NCI-H774 (cell line): ENCODE data around the gene GTF2A2.

Source experiments
- DNase-seq: peaks from one replicate; lab custom pipeline; 2025; lab: John Stamatoyannopoulos, UW

Gene GTF2A2

GRCh38 chr15:59605994-59606393 lies 51.3 kb downstream of the GTF2A2 start:
- DNase-seq = no peak

GRCh38 chr15:59598461-59598860 lies 58.9 kb downstream of the GTF2A2 start:
- DNase-seq = no peak

GRCh38 chr15:59596640-59597039 lies 60.7 kb downstream of the GTF2A2 start:
- DNase-seq = no peak

GRCh38 chr15:59595434-59595915 lies 61.8 kb downstream of the GTF2A2 start:
- DNase-seq = no peak

- DNase-seq = no peak
These were observed 62.3 kb downstream of the GTF2A2 start for GRCh38 chr15:59594991-59595390.

GRCh38 chr15:59594493-59594942 lies 62.8 kb downstream of the GTF2A2 start:
- DNase-seq = no peak

- no peak for DNase-seq
These were observed 66.0 kb downstream of the GTF2A2 start for GRCh38 chr15:59591356-59591755.

- no peak for DNase-seq
These were observed 67.3 kb downstream of the GTF2A2 start for GRCh38 chr15:59590027-59590426.
